HG03575 (cell line): Measurements from ENCODE around the gene RIMS4.

Experiments used
- ATAC-seq: cut with Tn5 transposase; IDR thresholded peaks from one replicate; pipeline ENCODE4 v1.9.1; 2021; ENCODE audit not compliant: unreplicated experiment, insufficient number of reproducible peaks, low FRiP score; ENCODE audit errors: extremely low read depth

Gene RIMS4

DNA sequence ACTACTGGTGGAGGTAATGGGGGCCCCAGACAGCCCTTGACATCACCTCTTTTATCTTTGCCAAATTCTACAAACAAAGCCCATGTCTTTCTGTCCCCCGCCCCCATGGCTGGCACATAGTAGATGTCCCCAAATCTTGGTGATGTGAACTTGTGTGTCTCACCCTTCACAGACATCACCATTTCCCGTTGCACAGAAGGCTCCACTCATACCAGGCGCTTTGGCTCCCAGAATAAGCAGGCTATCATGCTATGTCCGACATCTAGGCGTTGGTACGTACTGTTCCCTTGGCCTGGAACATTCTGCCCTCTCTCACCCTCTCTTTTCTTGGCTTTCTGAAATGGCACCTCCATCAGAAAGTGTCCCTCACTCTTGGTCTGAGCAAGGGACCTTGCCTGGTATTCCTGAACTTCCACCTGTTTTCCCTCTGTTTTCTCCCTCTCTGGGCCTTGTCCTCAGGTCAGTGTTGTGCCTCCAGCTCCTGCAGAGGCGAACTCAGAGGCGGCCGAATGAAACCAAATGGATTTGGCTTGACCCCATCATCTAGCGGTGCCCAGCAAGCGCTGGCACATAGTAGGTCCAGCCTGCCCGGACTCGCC, 96.1 kb downstream of the RIMS4 start:
- no peak for ATAC-seq

DNA sequence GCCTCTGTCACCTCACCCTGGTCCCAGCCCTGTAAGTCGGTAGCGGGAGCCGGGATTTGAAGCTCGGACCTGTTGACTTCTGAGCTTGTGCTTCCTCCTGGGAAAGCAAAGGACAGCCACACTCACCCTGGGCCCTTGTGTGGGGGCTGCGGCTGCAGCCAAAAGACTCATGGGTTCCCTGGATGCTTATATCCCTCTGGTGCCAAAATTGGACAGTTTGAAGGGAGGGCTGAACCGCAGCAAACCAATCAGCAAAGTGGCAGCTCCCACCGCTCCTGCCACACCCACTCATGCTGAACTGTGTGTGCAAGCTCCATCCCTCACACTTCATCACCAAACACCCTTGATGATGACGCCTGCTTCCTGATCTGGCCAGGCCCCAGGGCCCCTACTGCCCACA, 99.1 kb downstream of the RIMS4 start:
- no peak for ATAC-seq

DNA sequence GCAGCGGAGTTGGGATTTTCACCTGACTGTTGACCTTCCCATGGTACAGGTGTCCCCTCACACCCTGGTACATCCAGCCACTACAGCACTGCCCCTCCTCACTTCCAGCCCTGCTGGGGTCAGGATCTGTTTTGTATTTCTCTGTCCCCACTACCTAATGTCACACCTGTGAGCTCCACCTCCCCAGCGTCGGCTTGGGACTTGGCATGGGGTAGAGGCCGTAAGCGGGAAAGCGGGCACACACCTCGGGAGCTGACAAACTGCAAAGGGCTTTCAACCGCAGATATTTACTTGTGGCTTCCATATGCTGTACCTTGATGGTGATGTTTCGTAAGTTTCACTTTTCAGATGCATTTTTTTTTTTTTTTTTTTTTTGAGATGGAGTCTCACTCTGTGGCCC, 100.5 kb downstream of the RIMS4 start:
- no peak for ATAC-seq

DNA sequence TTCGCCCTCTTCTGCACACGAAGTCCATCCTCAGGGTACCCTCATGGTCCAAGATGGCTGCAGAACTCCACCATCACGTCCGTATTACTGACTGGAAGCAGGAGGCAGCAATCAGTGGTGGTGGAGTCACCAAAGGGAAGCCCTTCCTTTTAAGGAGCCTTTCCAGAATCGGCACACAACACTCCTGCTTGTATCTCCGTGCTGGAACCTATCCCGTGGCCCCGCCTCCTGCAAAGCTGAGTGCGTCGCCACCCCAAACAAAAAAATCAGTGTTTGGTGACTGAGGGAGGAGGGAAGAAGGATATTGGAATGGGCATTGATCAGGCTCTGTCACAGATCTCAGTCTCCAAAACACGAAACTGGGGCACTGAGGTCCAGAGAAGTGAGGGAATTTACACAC, 101.0 kb downstream of the RIMS4 start:
- no peak for ATAC-seq

DNA sequence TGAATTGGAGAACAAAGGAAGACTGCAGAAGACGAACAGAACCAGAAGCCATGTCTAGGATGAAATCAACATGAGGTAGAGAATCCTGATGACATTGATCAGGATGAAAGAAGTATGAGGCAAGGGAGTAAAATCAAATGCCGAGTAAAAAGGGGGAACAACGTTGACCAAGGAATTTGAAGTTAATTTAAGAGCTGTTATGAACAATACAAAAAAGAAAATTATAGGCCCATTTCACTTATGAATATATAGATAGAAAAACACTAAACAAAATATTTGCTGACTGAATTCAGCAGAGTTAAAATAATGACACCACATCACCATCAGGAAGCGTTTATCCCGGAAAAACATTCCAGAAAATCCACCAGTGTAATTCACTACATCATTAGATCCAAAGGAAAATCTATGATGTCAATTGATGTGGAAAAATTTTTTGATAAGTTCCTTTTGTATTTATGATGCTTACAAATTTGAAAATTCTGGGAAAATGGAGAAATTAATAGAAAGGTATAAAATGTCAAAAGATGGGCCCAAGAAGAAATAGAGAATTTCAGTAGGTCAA, 103.2 kb downstream of the RIMS4 start:
- no peak for ATAC-seq

DNA sequence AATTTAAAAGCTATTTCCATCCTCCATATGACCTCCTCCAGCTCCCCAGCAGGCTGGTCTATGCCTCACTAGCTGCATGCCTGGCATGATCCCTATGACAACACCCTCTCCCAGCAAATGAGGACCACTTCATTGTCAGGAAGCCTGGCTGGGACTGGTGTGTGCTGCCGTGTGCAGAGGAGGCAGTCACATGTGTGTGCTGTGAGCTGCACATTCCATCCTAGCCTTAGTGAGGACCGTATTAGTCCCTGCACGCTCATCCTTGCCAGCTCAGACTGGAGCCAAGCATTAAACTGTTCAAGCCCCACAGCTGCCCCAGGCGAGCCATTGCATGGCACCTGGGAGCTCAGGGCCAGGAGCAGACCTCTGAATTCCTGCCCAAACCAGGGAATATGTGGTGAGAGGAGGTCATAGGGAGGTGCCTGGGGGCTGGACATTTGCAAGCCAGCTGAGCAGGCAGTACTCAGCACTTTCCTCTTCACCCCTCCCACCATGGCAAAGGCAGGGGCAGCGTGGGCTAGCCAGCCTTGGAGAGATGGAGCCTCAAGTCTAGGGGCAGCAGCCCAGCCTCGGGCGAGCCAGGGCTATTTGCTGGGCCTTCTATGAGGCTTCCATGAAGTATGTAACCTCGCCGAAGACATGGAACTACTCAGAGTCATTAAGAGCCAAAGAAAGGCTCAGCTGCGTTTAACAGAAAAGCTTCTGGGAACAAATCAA, 103.9 kb downstream of the RIMS4 start:
- no peak for ATAC-seq

DNA sequence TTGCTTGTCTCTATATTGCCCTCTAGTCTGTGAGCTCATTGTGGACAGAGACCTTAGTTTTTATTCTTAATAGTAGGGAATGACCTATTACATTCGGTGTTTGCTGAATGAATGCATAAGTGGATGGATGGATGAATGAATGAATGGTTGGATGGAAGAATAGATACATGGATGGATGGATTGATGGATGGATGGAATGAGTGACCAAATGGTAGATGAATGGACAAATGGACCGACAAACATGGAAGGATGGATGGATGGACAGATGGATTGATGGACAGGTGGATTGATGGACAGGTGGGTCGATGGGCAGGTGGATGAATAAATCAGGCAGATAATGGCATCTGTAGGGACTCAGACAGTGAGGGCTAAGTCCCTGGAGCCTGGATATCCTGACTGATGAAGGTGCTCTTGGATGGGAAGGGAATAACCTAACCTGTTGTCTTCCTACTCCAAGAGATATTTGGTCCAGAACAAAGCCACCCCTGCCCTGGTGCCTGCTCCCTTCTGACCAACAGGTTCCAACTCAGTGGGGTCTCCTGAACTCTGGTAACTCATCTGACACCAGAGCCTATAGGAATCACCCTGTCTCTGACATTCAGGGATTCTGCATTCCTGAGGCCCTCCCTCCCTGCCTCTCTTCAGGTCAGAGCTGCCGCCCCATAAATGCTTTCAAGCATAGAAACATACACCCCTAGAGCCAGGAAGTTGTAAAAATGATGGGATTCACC, 104.8 kb downstream of the RIMS4 start:
- no peak for ATAC-seq

DNA sequence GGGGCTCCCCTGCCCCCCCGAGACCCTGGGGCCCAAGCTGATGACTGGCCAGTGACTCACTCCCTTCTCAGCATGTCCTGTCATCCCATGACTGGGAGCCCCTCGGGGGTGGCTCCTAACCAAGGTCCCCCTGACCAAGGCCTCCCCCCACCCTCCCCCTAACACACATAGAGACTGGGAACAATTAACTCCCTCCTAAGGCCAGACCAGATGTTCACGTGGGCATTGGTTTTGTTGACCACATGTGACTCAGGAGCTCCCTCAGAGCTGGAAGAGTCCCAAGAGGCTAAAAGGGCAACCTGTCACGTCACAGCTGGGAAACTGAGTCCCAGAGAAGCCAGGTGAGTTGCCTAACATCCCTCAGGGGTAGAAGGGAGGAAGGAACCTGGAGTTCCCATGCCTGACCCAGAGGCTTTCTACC, 105.8 kb downstream of the RIMS4 start:
- no peak for ATAC-seq

DNA sequence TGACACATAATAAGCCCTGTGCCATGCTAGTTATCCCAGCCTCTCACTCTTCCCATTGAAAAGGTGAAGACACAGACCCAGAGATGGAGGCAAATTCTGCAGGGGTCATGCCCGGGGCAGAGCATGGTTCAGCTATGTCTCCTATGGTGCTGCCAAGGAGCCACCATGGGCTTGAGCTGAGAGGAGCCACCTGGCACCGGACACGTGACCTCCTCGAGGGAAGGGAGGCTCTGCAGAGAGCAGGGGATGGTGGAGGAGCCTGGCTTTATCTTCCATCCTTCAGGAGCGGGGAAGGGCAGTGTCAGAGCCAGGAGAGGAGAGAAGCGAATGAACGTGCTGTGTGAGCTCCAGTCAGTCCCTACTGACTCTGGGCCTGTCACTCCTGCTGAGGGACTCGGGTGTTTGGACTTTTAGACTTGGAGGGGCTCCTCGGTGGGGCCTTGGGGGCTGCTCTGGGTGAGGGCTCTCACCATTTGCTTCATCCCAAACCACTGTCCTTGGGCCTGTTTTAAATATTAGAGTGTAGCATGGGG, 106.3 kb downstream of the RIMS4 start:
- no peak for ATAC-seq

DNA sequence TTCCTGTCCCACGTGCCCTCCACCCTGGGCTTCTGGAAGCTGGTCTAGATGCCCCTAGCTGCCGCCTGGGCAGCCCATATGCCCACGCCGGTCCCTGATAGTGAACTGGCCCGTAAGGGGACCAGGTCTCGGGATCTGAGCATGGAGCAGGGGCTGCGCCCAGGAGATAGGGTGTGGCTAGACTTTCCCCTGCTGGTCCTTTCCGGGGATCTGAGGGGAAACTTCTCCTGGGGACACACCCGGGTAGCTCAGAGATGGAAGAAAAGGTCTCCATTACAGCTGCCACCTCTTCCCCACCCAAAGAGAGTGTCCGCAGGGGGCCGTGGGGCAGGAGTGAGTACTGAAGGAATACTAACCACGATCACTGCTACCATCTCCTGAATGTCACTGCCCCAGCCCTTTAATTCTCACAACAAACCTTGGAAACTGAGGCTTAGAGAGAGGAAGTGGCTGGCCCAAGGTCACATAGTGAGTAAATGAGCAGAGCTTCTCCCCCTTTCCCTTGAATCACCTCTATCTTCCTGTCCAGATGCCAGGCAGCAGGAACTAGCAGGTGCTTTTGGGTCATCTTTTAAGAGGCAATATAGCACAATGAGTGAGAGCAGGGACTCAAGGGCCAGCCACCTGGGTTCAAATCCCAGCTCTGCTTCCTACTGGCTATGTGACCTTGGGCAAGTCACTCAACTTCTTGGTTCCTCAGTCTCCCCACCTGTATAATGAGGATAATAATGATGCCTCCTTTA, 107.0 kb downstream of the RIMS4 start:
- no peak for ATAC-seq

DNA sequence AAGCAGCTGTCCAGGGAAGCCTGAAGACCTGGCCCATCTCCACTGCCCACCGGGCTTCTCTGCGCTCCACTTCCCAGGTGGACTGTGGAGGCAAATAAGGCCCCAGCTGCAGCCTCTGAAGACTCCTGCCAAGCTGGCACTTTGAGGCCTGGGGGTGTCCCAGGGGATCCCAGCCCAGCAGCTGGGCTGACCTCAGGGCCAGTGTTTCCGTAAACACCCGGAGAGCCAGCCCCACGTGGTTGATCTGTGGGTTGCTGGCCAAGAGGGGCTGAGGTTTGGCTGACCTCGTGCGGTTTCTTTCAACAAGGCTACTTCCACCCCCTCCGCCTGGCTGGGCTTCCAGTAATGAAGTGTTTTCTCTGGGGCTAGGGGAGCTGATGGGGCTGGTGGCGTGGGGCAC, 107.6 kb downstream of the RIMS4 start:
- no peak for ATAC-seq

DNA sequence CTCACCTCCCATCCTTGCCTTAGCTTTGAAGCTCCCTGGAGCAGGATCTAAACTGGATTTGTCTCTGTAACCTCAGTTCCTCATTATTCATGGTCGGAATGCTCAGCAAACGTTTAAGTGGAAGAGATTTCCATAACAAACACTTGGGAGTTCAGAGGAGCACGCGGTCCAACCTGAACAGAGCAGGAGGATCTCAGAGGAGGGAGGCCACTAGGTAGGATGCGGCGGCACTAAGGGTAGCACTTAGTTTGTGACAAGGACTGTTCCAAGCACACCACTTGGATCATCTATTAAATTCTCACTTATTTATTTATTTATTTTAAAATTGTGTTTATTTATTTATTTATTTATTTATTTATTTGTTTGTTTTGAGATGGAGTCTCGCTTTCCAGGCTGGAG, 108.5 kb downstream of the RIMS4 start:
- no peak for ATAC-seq
